CD4-positive, alpha-beta T cell treated with Interleukin-6 at 100 ng/mL for 8 hours (primary cell): ENCODE data around the gene FGF18.
"Not testable (repeated sequence)": the region's sequence is repeated elsewhere in the genome, so short reads cannot be mapped to it uniquely, and the experiment has no call there.

Source experiments
- DNase-seq: peaks from one replicate; pipeline ENCODE4 v3.0.0-alpha.2; 2020; ENCODE audit warnings: mixed read lengths, low spot score

The FGF18 gene

GRCh38 chr5:171418982-171419687 is at the start of gene FGF18:
TSS of gene FGF18 (plus strand) at chr5:171419647. CDS start at chr5:171420200, 553 bp downstream.
- DNase-seq, result no peak

- no peak for DNase-seq
Observed at GRCh38 chr5:171369898-171370297, 49.5 kb upstream of the FGF18 start.

GRCh38 chr5:171370881-171371280 is 48.6 kb upstream of the FGF18 start:
- DNase-seq, result not testable (repeated sequence)

GRCh38 chr5:171371326-171371725 is 48.1 kb upstream of the FGF18 start:
- DNase-seq, result no peak

- no peak for DNase-seq
Observed at GRCh38 chr5:171379961-171380360, 39.5 kb upstream of the FGF18 start.

- DNase-seq, result not testable (repeated sequence)
Observed at GRCh38 chr5:171384416-171384815, 35.0 kb upstream of the FGF18 start.

GRCh38 chr5:171384999-171385398 is 34.4 kb upstream of the FGF18 start:
- DNase-seq, result not testable (repeated sequence)

GRCh38 chr5:171386006-171386671 is 33.3 kb upstream of the FGF18 start:
- no peak for DNase-seq

GRCh38 chr5:171386861-171387344 is 32.5 kb upstream of the FGF18 start:
- no peak for DNase-seq

GRCh38 chr5:171387345-171387969 is 32.0 kb upstream of the FGF18 start, which contains the start of gene NPM1:
TSS of gene NPM1 (plus strand) at chr5:171387849. CDS start at chr5:171387949, 100 bp downstream.
- DNase-seq, result peak; percentile 99

- DNase-seq, result peak; percentile 80
Observed at GRCh38 chr5:171387970-171388815, 31.3 kb upstream of the FGF18 start.

- no peak for DNase-seq
Observed at GRCh38 chr5:171388816-171389168, 30.7 kb upstream of the FGF18 start.

- DNase-seq, result no peak
Observed at GRCh38 chr5:171390883-171391677, 28.4 kb upstream of the FGF18 start.

- no peak for DNase-seq
Observed at GRCh38 chr5:171391996-171392577, 27.4 kb upstream of the FGF18 start.

GRCh38 chr5:171392585-171393159 is 26.8 kb upstream of the FGF18 start:
- DNase-seq, result no peak

GRCh38 chr5:171395042-171395441 is 24.4 kb upstream of the FGF18 start:
- no peak for DNase-seq

- DNase-seq, result not testable (repeated sequence)
Observed at GRCh38 chr5:171396583-171396982, 22.9 kb upstream of the FGF18 start.

GRCh38 chr5:171397190-171397589 is 22.3 kb upstream of the FGF18 start:
- DNase-seq, result no peak

GRCh38 chr5:171397599-171397998 is 21.8 kb upstream of the FGF18 start:
- no peak for DNase-seq

- not testable (repeated sequence) for DNase-seq
Observed at GRCh38 chr5:171398660-171399059, 20.8 kb upstream of the FGF18 start.
